Natural killer cell (primary cell): ENCODE results near the gene KCNT2. TPM values are rescaled to one million over a fixed set of nuclear protein-coding genes. Genes with fewer than 3 reads are reported as not detected.

Experiments
- ATAC-seq, 3 donors: fragments of 150-1000 bp in 2 of 3; fragments of 200-7000 bp in 1 of 3; cut with Tn5 transposase; 1 replicate in 1 of 3; 2 replicates in 2 of 3; pipeline ENCODE4 v1.10.0; 2021; ENCODE audit warnings: mild to moderate bottlenecking in 2 of 3, moderate library complexity in 2 of 3
- DNase-seq, 2 donors: peaks; one replicate each; pipeline versions ENCODE4 v3.0.0 to v3.0.0-alpha.2; 2013 to 2021; ENCODE audit warnings: mixed read lengths in 1 of 2
- H3K27ac ChIP-seq: one replicate; pipeline ENCODE4 v1.5.1; 2013; ENCODE audit warnings: mild to moderate bottlenecking, low read length
- H3K27me3 ChIP-seq: one replicate; pipeline ENCODE4 v1.6.1; 2013; ENCODE audit warnings: low read length; ENCODE audit not compliant: control insufficient read depth, insufficient read depth
- H3K36me3 ChIP-seq: one replicate; pipeline ENCODE4 v1.6.1; 2013; ENCODE audit warnings: low read length; ENCODE audit not compliant: control insufficient read depth, insufficient read depth
- H3K4me1 ChIP-seq: one replicate; pipeline ENCODE4 v1.6.1; 2013; ENCODE audit warnings: low read length; ENCODE audit not compliant: control insufficient read depth, insufficient read depth
- H3K4me3 ChIP-seq: one replicate; pipeline ENCODE4 v1.5.1; 2013; ENCODE audit warnings: low read length
- H3K9me3 ChIP-seq: one replicate; pipeline ENCODE4 v1.6.1; 2013; ENCODE audit warnings: low read length; ENCODE audit not compliant: control insufficient read depth, insufficient read depth
- H3K27ac Mint-ChIP-seq, 2 donors: one replicate each; pipeline ENCODE4 v1.8.0; 2022; ENCODE audit warnings: mild to moderate bottlenecking in 2 of 2, mixed read lengths in 2 of 2, moderate library complexity in 1 of 2
- H3K27me3 Mint-ChIP-seq, 2 donors: one replicate each; pipeline ENCODE4 v1.8.0; 2022; ENCODE audit warnings: low read depth in 2 of 2, mixed read lengths in 2 of 2
- H3K36me3 Mint-ChIP-seq: one replicate; pipeline ENCODE4 v1.8.0; 2022; ENCODE audit warnings: mixed read lengths
- H3K4me1 Mint-ChIP-seq, 2 donors: one replicate each; pipeline ENCODE4 v1.8.0; 2022; ENCODE audit warnings: mixed read lengths in 2 of 2
- H3K4me3 Mint-ChIP-seq: one replicate; pipeline ENCODE4 v1.8.0; 2022; ENCODE audit warnings: mild to moderate bottlenecking, moderate library complexity, mixed read lengths
- H3K9me3 Mint-ChIP-seq, 2 donors: one replicate each; pipeline ENCODE4 v1.8.0; 2022; ENCODE audit warnings: mixed read lengths in 2 of 2
- CTCF ChIP-seq: fragments of 200-600 bp; IDR thresholded peaks from one replicate; pipeline ENCODE4 v1.8.0; 2022; ENCODE audit warnings: antibody characterized with exemption
- WGBS: methylation state at CpG from one replicate; pipeline ENCODE4 v1.1.7; 2013; ENCODE audit warnings: missing lambda C conversion rate; ENCODE audit not compliant: insufficient coverage; 5-methylcytosine and 5-hydroxymethylcytosine counted together
- intact Hi-C: fragments of 100-400 bp; cut with micrococcal nuclease; formaldehyde crosslinking; loops from one replicate; pipeline ENCODE4 v1.14.2; 2022
- total RNA-seq, 4 donors: library from RNA; stranded (reverse); fragments of 120-200 nt in 1 of 4; gene quantifications; one replicate each; pipeline versions ENCODE4 v1.2.3 to v1.2.4, GENCODE V29; 2013 to 2022

Gene KCNT2
- total RNA-seq, 3 donors from 2014 or later (not counting 1 experiment from before 2014, with no cell fraction given): not detected

GRCh38 chr1:196317535-196318522 is 290.4 kb downstream of the KCNT2 start:
- no peaks in the 10 kb centered on the region for H3K27me3 Mint-ChIP-seq
- no peaks in the 10 kb centered on the region for H3K4me1 Mint-ChIP-seq
- Histone ChIP-seq H3K27me3 (no peaks in the 10 kb centered on the region), H3K9me3 (no peaks in the 10 kb centered on the region), H3K4me3 (no peak overlapping the region), H3K36me3 (no peaks in the 10 kb centered on the region), H3K27ac (no peak overlapping the region), H3K4me1 (no peaks in the 10 kb centered on the region)
- WGBS: 80% methylated on average over 5 of the region's 8 CpGs
- H3K36me3 Mint-ChIP-seq: no peaks in the 10 kb centered on the region
- H3K27ac Mint-ChIP-seq: no peak overlapping the region
- intact Hi-C loops: no loop called here
- ATAC-seq (no peak), DNase-seq (no peak)
- TF ChIP-seq CTCF: no peak
- H3K9me3 Mint-ChIP-seq: no peaks in the 10 kb centered on the region
- no peak overlapping the region for H3K4me3 Mint-ChIP-seq

GRCh38 chr1:196312739-196313138 is 295.5 kb downstream of the KCNT2 start:
- H3K9me3 Mint-ChIP-seq: peaks cover 0 to 3% of the 10 kb centered on the region in 2 donors
- ATAC-seq: no peak
- 100% methylated on average over 1 of the region's 1 CpG for WGBS

GRCh38 chr1:196309386-196309785 is 298.9 kb downstream of the KCNT2 start:
- no peak overlapping the region for H3K27ac ChIP-seq
- no CpG with 5 or more reads among the region's 1 CpG for WGBS
- no peak for TF ChIP-seq CTCF
- no peak overlapping the region for H3K4me3 ChIP-seq
- Mint-ChIP-seq H3K4me1 (no peaks in the 10 kb centered on the region), H3K36me3 (no peaks in the 10 kb centered on the region), H3K9me3 (peaks cover 0 to 3% of the 10 kb centered on the region in 2 donors), H3K27ac (no peak overlapping the region), H3K4me3 (no peak overlapping the region), H3K27me3 (no peaks in the 10 kb centered on the region)
- DNase-seq: no peak
- no peaks in the 10 kb centered on the region for H3K36me3 ChIP-seq
- intact Hi-C loops: no loop called here
- no peaks in the 10 kb centered on the region for H3K4me1 ChIP-seq
- H3K27me3 ChIP-seq: no peaks in the 10 kb centered on the region
- ATAC-seq: no peak
- H3K9me3 ChIP-seq: no peaks in the 10 kb centered on the region

More at GRCh38 chr1:196312739-196313138, 295.5 kb downstream of the KCNT2 start:
- Mint-ChIP-seq H3K4me1 (no peaks in the 10 kb centered on the region), H3K27me3 (no peaks in the 10 kb centered on the region), H3K36me3 (no peaks in the 10 kb centered on the region), H3K27ac (no peak overlapping the region), H3K4me3 (no peak overlapping the region)
- DNase-seq: no peak
- no peak for TF ChIP-seq CTCF
- intact Hi-C loops: no loop called here
- Histone ChIP-seq H3K27ac (no peak overlapping the region), H3K4me1 (no peaks in the 10 kb centered on the region), H3K27me3 (no peaks in the 10 kb centered on the region), H3K9me3 (no peaks in the 10 kb centered on the region), H3K4me3 (no peak overlapping the region), H3K36me3 (no peaks in the 10 kb centered on the region)
